HEK293 (cell line): ENCODE results near the gene LAMB1.

ENCODE experiments used
- CTCF ChIA-PET: fragments of 350-600 bp; formaldehyde crosslinking; extraction: SDS; loops from one replicate; lab custom pipeline; 2021; ENCODE audit warnings: antibody characterized with exemption; lab: Yijun Ruan, JAX
- POLR2A ChIA-PET: fragments of 300-600 bp; formaldehyde crosslinking; extraction: SDS; loops from one replicate; lab custom pipeline; 2020; ENCODE audit warnings: antibody characterized with exemption, inconsistent platforms; lab: Yijun Ruan, JAX
- H3K27ac ChIP-seq: fragments of 200-500 bp; sonication (Bioruptor generic); 2 replicates; pipeline ENCODE4 v1.5.1; 2014; ENCODE audit warnings: low read depth, low read length, control low read depth, inconsistent platforms; ENCODE audit errors: extremely low read depth
- H3K36me3 ChIP-seq, 2 experiments: fragments of 200-500 bp in 1 of 2; sonication (Bioruptor generic) in 1 of 2; 1 replicate in 1 of 2; 2 replicates in 1 of 2; pipeline ENCODE4 v1.5.1; 2014 to 2017; ENCODE audit warnings: inconsistent platforms in 2 of 2, low read length in 2 of 2; ENCODE audit not compliant: control insufficient read depth in 2 of 2, insufficient read depth in 1 of 2
- H3K4me1 ChIP-seq: fragments of 200-500 bp; sonication (Bioruptor generic); 2 replicates; pipeline ENCODE4 v1.5.1; 2014; ENCODE audit warnings: mild to moderate bottlenecking, low read length, inconsistent platforms; ENCODE audit not compliant: control insufficient read depth, insufficient read depth
- H3K4me3 ChIP-seq: 2 replicates; pipeline ENCODE4 v1.5.1; 2011; ENCODE audit warnings: low read depth, mild to moderate bottlenecking, control low read depth, low read length, moderate library complexity
- H3K9me3 ChIP-seq: fragments of 200-500 bp; sonication (Bioruptor generic); 2 replicates; pipeline ENCODE4 v1.5.1; 2014; ENCODE audit warnings: low read depth, low read length, inconsistent platforms; ENCODE audit not compliant: control insufficient read depth, insufficient read depth
- EGR2 ChIP-seq: fragments of 450-650 bp; formaldehyde crosslinking; IDR thresholded peaks from 2 replicates; pipeline ENCODE4 v1.5.1; 2016; ENCODE audit warnings: low read depth, missing biosample characterization, missing genetic modification characterization
- GFI1B ChIP-seq: fragments of 450-650 bp; formaldehyde crosslinking; IDR thresholded peaks from 2 replicates; pipeline ENCODE4 v1.5.1; 2016; ENCODE audit warnings: missing biosample characterization, missing genetic modification characterization
- HOXC10 ChIP-seq: sonication (generic); formaldehyde crosslinking; IDR thresholded peaks from 2 replicates; pipeline ENCODE4 v1.8.1; 2023; ENCODE audit warnings: mild to moderate bottlenecking, missing genetic modification reagents
- KLF16 ChIP-seq: fragments of 450-650 bp; formaldehyde crosslinking; IDR thresholded peaks from 2 replicates; pipeline ENCODE4 v1.5.1; 2017; ENCODE audit warnings: missing biosample characterization, missing genetic modification characterization
- KLF8 ChIP-seq: fragments of 450-650 bp; formaldehyde crosslinking; IDR thresholded peaks from 2 replicates; pipeline ENCODE4 v1.5.1; 2016; ENCODE audit warnings: missing biosample characterization, missing genetic modification characterization
- KLF9 ChIP-seq: fragments of 450-650 bp; formaldehyde crosslinking; IDR thresholded peaks from 2 replicates; pipeline ENCODE4 v1.5.1; 2016; ENCODE audit warnings: missing biosample characterization, missing genetic modification characterization, low read depth
- MEIS1 ChIP-seq: sonication (generic); formaldehyde crosslinking; IDR thresholded peaks from 2 replicates; pipeline ENCODE4 v1.8.1; 2022; ENCODE audit warnings: missing genetic modification reagents, mild to moderate bottlenecking, borderline replicate concordance
- PRDM6 ChIP-seq: fragments of 450-650 bp; formaldehyde crosslinking; IDR thresholded peaks from 2 replicates; pipeline ENCODE4 v1.5.1; 2017; ENCODE audit warnings: missing biosample characterization, missing genetic modification characterization
- SP2 ChIP-seq: fragments of 450-650 bp; formaldehyde crosslinking; IDR thresholded peaks from 2 replicates; pipeline ENCODE4 v1.5.1; 2016; ENCODE audit warnings: missing biosample characterization, missing genetic modification characterization
- SP7 ChIP-seq: fragments of 450-650 bp; formaldehyde crosslinking; IDR thresholded peaks from 2 replicates; pipeline ENCODE4 v1.5.1; 2016; ENCODE audit warnings: missing biosample characterization, missing genetic modification characterization
- ZBTB17 ChIP-seq: fragments of 450-650 bp; formaldehyde crosslinking; IDR thresholded peaks from 2 replicates; pipeline ENCODE4 v1.5.1; 2016; ENCODE audit warnings: missing biosample characterization, missing genetic modification characterization
- ZBTB48 ChIP-seq: fragments of 450-650 bp; formaldehyde crosslinking; IDR thresholded peaks from 2 replicates; pipeline ENCODE4 v1.5.1; 2016; ENCODE audit warnings: missing biosample characterization, missing genetic modification characterization
- ZIC2 ChIP-seq: fragments of 450-650 bp; formaldehyde crosslinking; IDR thresholded peaks from 2 replicates; pipeline ENCODE4 v1.5.1; 2016; ENCODE audit warnings: missing biosample characterization, missing genetic modification characterization
- ZNF112 ChIP-seq: fragments of 450-650 bp; formaldehyde crosslinking; IDR thresholded peaks from 2 replicates; pipeline ENCODE4 v1.5.0; 2017; ENCODE audit warnings: missing biosample characterization, missing genetic modification characterization
- ZNF121 ChIP-seq: fragments of 450-650 bp; formaldehyde crosslinking; IDR thresholded peaks from 2 replicates; pipeline ENCODE4 v1.5.1; 2016; ENCODE audit warnings: missing biosample characterization, missing genetic modification characterization
- ZNF148 ChIP-seq: fragments of 450-650 bp; formaldehyde crosslinking; IDR thresholded peaks from 2 replicates; pipeline ENCODE4 v1.5.0; 2017; ENCODE audit warnings: missing biosample characterization, missing genetic modification characterization, borderline replicate concordance
- ZNF223 ChIP-seq: fragments of 450-650 bp; formaldehyde crosslinking; IDR thresholded peaks from 2 replicates; pipeline ENCODE4 v1.5.1; 2016; ENCODE audit warnings: missing biosample characterization, missing genetic modification characterization
- ZNF26 ChIP-seq: fragments of 450-650 bp; formaldehyde crosslinking; IDR thresholded peaks from 2 replicates; pipeline ENCODE4 v1.5.1; 2016; ENCODE audit warnings: missing biosample characterization, missing genetic modification characterization
- ZNF302 ChIP-seq: fragments of 450-650 bp; formaldehyde crosslinking; IDR thresholded peaks from 2 replicates; pipeline ENCODE4 v1.5.1; 2016; ENCODE audit warnings: missing biosample characterization, missing genetic modification characterization, low read depth
- ZNF394 ChIP-seq: fragments of 450-650 bp; formaldehyde crosslinking; IDR thresholded peaks from 2 replicates; pipeline ENCODE4 v1.5.1; 2016; ENCODE audit warnings: missing biosample characterization, missing genetic modification characterization, mild to moderate bottlenecking, moderate library complexity, borderline replicate concordance
- ZNF398 ChIP-seq: fragments of 450-650 bp; formaldehyde crosslinking; IDR thresholded peaks from 2 replicates; pipeline ENCODE4 v1.5.1; 2017; ENCODE audit warnings: missing biosample characterization, missing genetic modification characterization
- ZNF404 ChIP-seq: fragments of 450-650 bp; formaldehyde crosslinking; IDR thresholded peaks from 2 replicates; pipeline ENCODE4 v1.5.1; 2017; ENCODE audit warnings: missing biosample characterization, missing genetic modification characterization
- ZNF501 ChIP-seq: fragments of 450-650 bp; formaldehyde crosslinking; IDR thresholded peaks from 2 replicates; pipeline ENCODE4 v1.5.1; 2016; ENCODE audit warnings: missing biosample characterization, missing genetic modification characterization
- ZNF548 ChIP-seq: fragments of 450-650 bp; formaldehyde crosslinking; IDR thresholded peaks from 2 replicates; pipeline ENCODE4 v1.5.1; 2016; ENCODE audit warnings: missing biosample characterization, missing genetic modification characterization
- ZNF561 ChIP-seq: fragments of 450-650 bp; IDR thresholded peaks from 2 replicates; pipeline ENCODE4 v1.5.1; 2018; ENCODE audit warnings: missing biosample characterization, missing genetic modification characterization, borderline replicate concordance
- ZNF621 ChIP-seq: fragments of 450-650 bp; formaldehyde crosslinking; IDR thresholded peaks from 2 replicates; pipeline ENCODE4 v1.5.1; 2017; ENCODE audit warnings: missing biosample characterization, missing genetic modification characterization
- ZNF692 ChIP-seq: fragments of 450-650 bp; formaldehyde crosslinking; IDR thresholded peaks from 2 replicates; pipeline ENCODE4 v1.5.1; 2016; ENCODE audit warnings: missing biosample characterization, missing genetic modification characterization
- ZXDB ChIP-seq: fragments of 450-650 bp; formaldehyde crosslinking; IDR thresholded peaks from 2 replicates; pipeline ENCODE4 v1.5.1; 2016; ENCODE audit warnings: missing biosample characterization, missing genetic modification characterization

LAMB1 gene

GRCh38 chr7:108002726-108003598 lies at the start of gene LAMB1:
Gene LAMB1 (minus strand): TSS chr7:108003161. CDS start chr7:108002885, 276 bp downstream.
- peaks cover 0 to 3% of the 10 kb centered on the region in 2 experiments; a peak in 2 of 3 replicates for H3K36me3 ChIP-seq
- CTCF ChIA-PET, result interaction anchor here (0.7 to 1.7 kb wide), 2 partner anchors 14 to 457 kb away, joined by 3 to 8 read pairs; no protein-coding TSS in a partner anchor
- H3K9me3 ChIP-seq, result no peaks in the 10 kb centered on the region
- peak within 1 kb of the TSS; percentile 60 for H3K4me3 ChIP-seq
- H3K27ac ChIP-seq, result peak within 1 kb of the TSS; percentile 70
- H3K4me1 ChIP-seq, result peaks cover 6% of the 10 kb centered on the region
- POLR2A ChIA-PET, result interaction anchor here (2.0 kb wide), 1 partner anchor 12 kb away, joined by 18 read pairs; no protein-coding TSS in a partner anchor
- TF ChIP-seq KLF9 (tag by site-specific recombination), result peak; percentile 80
- TF ChIP-seq ZNF223 (tag by site-specific recombination), result no peak
- TF ChIP-seq ZBTB48 (tag by site-specific recombination), result no peak
- no peak for TF ChIP-seq ZNF302
- TF ChIP-seq ZNF548 (tag by site-specific recombination), result no peak
- peak; percentile 56; the same call in 1 of the 2 replicates for TF ChIP-seq KLF16 (tag by site-specific recombination)
- TF ChIP-seq EGR2 (tag by site-specific recombination), result peak; percentile 72
- peak; percentile 87 for TF ChIP-seq ZIC2
- 0 out of 2 replicates have a peak, but pooled peaks have one; percentile 27 for TF ChIP-seq ZNF692 (tag by site-specific recombination)
- TF ChIP-seq SP7, result 0 out of 2 replicates have a peak, but pooled peaks have one; percentile 26
- no peak for TF ChIP-seq ZNF148 (tag by site-specific recombination)
- no peak for TF ChIP-seq ZNF112 (tag by site-specific recombination)
- TF ChIP-seq ZBTB17 (tag by site-specific recombination), result peak; percentile 65
- TF ChIP-seq ZNF398 (tag by site-specific recombination), result peak; percentile 31; the same call in 1 of the 2 replicates
- TF ChIP-seq PRDM6 (tag by site-specific recombination), result no peak
- TF ChIP-seq KLF8, result peak; percentile 46; the same call in 1 of the 2 replicates
- no peak for TF ChIP-seq ZNF26
- 0 out of 2 replicates have a peak, but pooled peaks have one; percentile 41 for TF ChIP-seq ZXDB (tag by site-specific recombination)
- no peak for TF ChIP-seq ZNF621 (tag by site-specific recombination)
- TF ChIP-seq MEIS1 (CRISPR knock-in tag), result no peak
- TF ChIP-seq SP2 (tag by site-specific recombination), result peak; percentile 78
- TF ChIP-seq ZNF404 (tag by site-specific recombination), result no peak
- no peak for TF ChIP-seq ZNF121 (tag by site-specific recombination)
- 0 out of 2 replicates have a peak, but pooled peaks have one; percentile 48 for TF ChIP-seq ZNF561 (tag by site-specific recombination)
- TF ChIP-seq ZNF394 (tag by site-specific recombination), result peak; percentile 12; the same call in 1 of the 2 replicates
- no peak for TF ChIP-seq GFI1B (tag by site-specific recombination)
- TF ChIP-seq ZNF501 (tag by site-specific recombination), result 0 out of 2 replicates have a peak, but pooled peaks have one; percentile 35
- TF ChIP-seq HOXC10 (CRISPR knock-in tag), result no peak
